Measurements from ENCODE around the gene GPR161. TPM values are rescaled to one million over a fixed set of nuclear protein-coding genes. Genes with fewer than 3 reads are reported as not detected.

GPR161 gene
- total and polyA plus RNA-seq, 5 donors from 2014 or later, result not detected

GRCh38 chr1:168035345-168035744 is 101.4 kb downstream of the GPR161 start:
- peaks cover 10% of the 10 kb centered on the region for H3K36me3 Mint-ChIP-seq

DNA sequence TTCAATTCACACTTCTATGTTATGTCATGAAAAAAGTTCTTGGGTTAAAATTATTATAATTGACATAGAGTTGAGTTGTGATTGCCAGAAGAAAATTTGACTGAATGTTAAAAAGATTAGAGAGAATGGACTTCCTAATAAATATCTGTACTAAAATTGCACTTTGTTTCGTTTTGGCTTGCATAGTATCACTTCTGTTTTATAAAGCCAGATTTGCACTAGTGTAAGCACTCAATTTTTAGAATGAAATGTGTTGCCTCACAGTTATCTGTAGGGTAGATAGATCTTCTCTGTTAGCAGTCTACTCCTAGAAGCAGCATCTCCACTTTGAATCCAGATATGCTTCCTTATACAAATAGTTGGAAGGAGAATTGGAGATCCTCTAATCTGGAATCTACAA is 104.7 kb downstream of the GPR161 start:
- no peak overlapping the region for H3K4me3 Mint-ChIP-seq
- Histone ChIP-seq H3K27ac (ENCODE audit: insufficient read depth, low read length, poor library complexity, severe bottlenecking) (no peak overlapping the region), H3K27me3 (ENCODE audit: control insufficient read depth, insufficient read depth, low read length) (no peaks in the 10 kb centered on the region), H3K36me3 (ENCODE audit: control insufficient read depth, insufficient read depth, low read length) (no peaks in the 10 kb centered on the region), H3K9me3 (ENCODE audit: control insufficient read depth in 2 of 2, low read length in 2 of 2) (no peaks in the 10 kb centered on the region), H3K4me3 (ENCODE audit: low read depth, low read length) (no peak overlapping the region), H3K4me1 (ENCODE audit: control insufficient read depth, insufficient read depth, low read length, poor library complexity, severe bottlenecking) (no peaks in the 10 kb centered on the region)
- no peak overlapping the region for H3K27ac Mint-ChIP-seq
- H3K9me3 Mint-ChIP-seq, result peaks cover 0 to 2% (median 0%) of the 10 kb centered on the region in 7 donors
- no peak for DNase-seq
- H3K36me3 Mint-ChIP-seq, result peaks cover 6% of the 10 kb centered on the region
- H3K4me1 Mint-ChIP-seq, result no peaks in the 10 kb centered on the region
- no peaks in the 10 kb centered on the region for H3K27me3 Mint-ChIP-seq
- ATAC-seq (ENCODE audit: low read depth in 2 of 2), result no peak

More at GRCh38 chr1:168035345-168035744, 101.4 kb downstream of the GPR161 start:
- ATAC-seq (ENCODE audit: low read depth in 2 of 2) (no peak), DNase-seq (no peak)
- Histone ChIP-seq H3K9me3 (ENCODE audit: control insufficient read depth in 2 of 2, low read length in 2 of 2) (no peaks in the 10 kb centered on the region), H3K4me3 (ENCODE audit: low read depth, low read length) (no peak overlapping the region), H3K36me3 (ENCODE audit: control insufficient read depth, insufficient read depth, low read length) (no peaks in the 10 kb centered on the region), H3K4me1 (ENCODE audit: control insufficient read depth, insufficient read depth, low read length, poor library complexity, severe bottlenecking) (no peaks in the 10 kb centered on the region), H3K27ac (ENCODE audit: insufficient read depth, low read length, poor library complexity, severe bottlenecking) (no peak overlapping the region), H3K27me3 (ENCODE audit: control insufficient read depth, insufficient read depth, low read length) (no peaks in the 10 kb centered on the region)
- no peak overlapping the region for H3K27ac Mint-ChIP-seq
- H3K27me3 Mint-ChIP-seq, result no peaks in the 10 kb centered on the region
- H3K4me1 Mint-ChIP-seq, result peaks cover 0 to 2% (median 0%) of the 10 kb centered on the region in 4 donors
- peaks cover 0 to 2% (median 0%) of the 10 kb centered on the region in 7 donors for H3K9me3 Mint-ChIP-seq
- H3K4me3 Mint-ChIP-seq, result no peak overlapping the region

DNA sequence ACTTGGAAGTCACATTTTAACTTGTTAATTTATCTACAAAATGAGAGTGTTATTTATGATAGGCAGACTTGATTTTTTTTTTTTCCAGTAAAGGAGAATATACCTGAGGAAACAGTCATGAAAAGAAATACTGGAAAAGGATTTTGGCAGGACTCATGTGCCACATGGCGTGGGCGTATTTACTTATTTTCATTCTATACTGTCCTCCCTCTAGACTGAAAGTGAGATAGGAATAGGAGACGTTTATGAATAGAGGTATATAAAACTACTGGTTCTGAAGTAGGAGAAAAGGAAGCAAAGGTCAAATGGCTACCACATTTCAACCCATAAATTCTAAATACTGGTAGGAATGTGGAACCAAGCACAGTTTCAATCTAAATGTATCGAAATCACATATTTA is 105.1 kb downstream of the GPR161 start:
- ATAC-seq (ENCODE audit: low read depth in 2 of 2) (no peak), DNase-seq (no peak)
- H3K9me3 ChIP-seq (ENCODE audit: control insufficient read depth in 2 of 2, low read length in 2 of 2), result no peaks in the 10 kb centered on the region
- H3K36me3 ChIP-seq (ENCODE audit: control insufficient read depth, insufficient read depth, low read length), result no peaks in the 10 kb centered on the region
- H3K27ac Mint-ChIP-seq, result no peak overlapping the region
- H3K27ac ChIP-seq (ENCODE audit: insufficient read depth, low read length, poor library complexity, severe bottlenecking), result no peak overlapping the region
- H3K36me3 Mint-ChIP-seq, result peaks cover 6% of the 10 kb centered on the region
- H3K4me1 ChIP-seq (ENCODE audit: control insufficient read depth, insufficient read depth, low read length, poor library complexity, severe bottlenecking), result no peaks in the 10 kb centered on the region
- no peak overlapping the region for H3K4me3 Mint-ChIP-seq
- no peaks in the 10 kb centered on the region for H3K27me3 ChIP-seq (ENCODE audit: control insufficient read depth, insufficient read depth, low read length)
- H3K9me3 Mint-ChIP-seq, result peaks cover 0 to 2% (median 0%) of the 10 kb centered on the region in 7 donors
- no peaks in the 10 kb centered on the region for H3K27me3 Mint-ChIP-seq
- H3K4me3 ChIP-seq (ENCODE audit: low read depth, low read length), result no peak overlapping the region
- no peaks in the 10 kb centered on the region for H3K4me1 Mint-ChIP-seq

GRCh38 chr1:168031198-168031597 is 105.5 kb downstream of the GPR161 start:
- no peak for ATAC-seq (ENCODE audit: low read depth in 2 of 2)
- H3K9me3 Mint-ChIP-seq, result peaks cover 0 to 2% (median 0%) of the 10 kb centered on the region in 7 donors
- no peak overlapping the region for H3K4me3 ChIP-seq (ENCODE audit: low read depth, low read length)
- H3K27me3 ChIP-seq (ENCODE audit: control insufficient read depth, insufficient read depth, low read length), result no peaks in the 10 kb centered on the region
- no peaks in the 10 kb centered on the region for H3K9me3 ChIP-seq (ENCODE audit: control insufficient read depth in 2 of 2, low read length in 2 of 2)
- H3K27ac ChIP-seq (ENCODE audit: insufficient read depth, low read length, poor library complexity, severe bottlenecking), result no peak overlapping the region
- no peaks in the 10 kb centered on the region for H3K27me3 Mint-ChIP-seq
- no peak overlapping the region for H3K27ac Mint-ChIP-seq
- no peaks in the 10 kb centered on the region for H3K4me1 Mint-ChIP-seq
- DNase-seq, result no peak
- H3K36me3 Mint-ChIP-seq, result peaks cover 2% of the 10 kb centered on the region
- no peak overlapping the region for H3K4me3 Mint-ChIP-seq
- no peaks in the 10 kb centered on the region for H3K4me1 ChIP-seq (ENCODE audit: control insufficient read depth, insufficient read depth, low read length, poor library complexity, severe bottlenecking)
- H3K36me3 ChIP-seq (ENCODE audit: control insufficient read depth, insufficient read depth, low read length), result peaks cover 3% of the 10 kb centered on the region

Other genes with a start within 250 kb of the GPR161 start
- gene ADCY10, start 222.8 kb downstream of the GPR161 start, total RNA-seq, result 0.10 TPM
- not detected for gene ADCY10, start 222.8 kb downstream of the GPR161 start, polyA plus RNA-seq
- 25.5 TPM for gene DCAF6, start 200.2 kb downstream of the GPR161 start, total RNA-seq
- 10 to 100 TPM in 3 of 4 donors, 1 to 10 TPM in 1; 9.7 to 11.8 (median 11.1) TPM for gene DCAF6, start 200.2 kb downstream of the GPR161 start, polyA plus RNA-seq
- 44.7 TPM for gene MPC2, start 199.9 kb downstream of the GPR161 start, total RNA-seq
- gene MPC2, start 199.9 kb downstream of the GPR161 start, polyA plus RNA-seq, result 100 to 1,000 TPM in 3 of 4 donors, 10 to 100 TPM in 1; 97.1 to 120 (median 105) TPM
- 25.0 TPM for gene TIPRL, start 42.0 kb upstream of the GPR161 start, total RNA-seq
- gene TIPRL, start 42.0 kb upstream of the GPR161 start, polyA plus RNA-seq, result 10 to 100 TPM; 43.2 to 61.3 (median 44.5) TPM
- gene SFT2D2, start 89.1 kb upstream of the GPR161 start, total RNA-seq, result 72.2 TPM
- gene SFT2D2, start 89.1 kb upstream of the GPR161 start, polyA plus RNA-seq, result 10 to 100 TPM; 47.1 to 66.8 (median 51.9) TPM
- gene TBX19, start 143.9 kb upstream of the GPR161 start, total RNA-seq, result 3.8 TPM
- gene TBX19, start 143.9 kb upstream of the GPR161 start, polyA plus RNA-seq, result 1 to 10 TPM; 1.3 to 2.8 (median 1.8) TPM

All from CD4-positive, CD25-positive, alpha-beta regulatory T cell (primary cell).